Gastrocnemius medialis (tissue), 4 donors: Measurements from ENCODE around the gene APBA2. TPM values are rescaled to one million over a fixed set of nuclear protein-coding genes. Genes with fewer than 3 reads are reported as not detected.

ENCODE experiments used
- ATAC-seq, 2 donors: fragments of 150-250 bp; one replicate each; pipeline ENCODE4 v1.9.1; 2016
- DNase-seq, 2 donors: peaks; one replicate each; pipeline ENCODE4 v3.0.0-alpha.2; 2019
- H3K27ac ChIP-seq, 4 donors: fragments of 200-600 bp; sonication (generic); 1 replicate in 1 of 4; 2 replicates in 3 of 4; pipeline ENCODE4 v1.5.1; 2016 to 2018; ENCODE audit warnings: mild to moderate bottlenecking in 2 of 4, moderate library complexity in 1 of 4
- H3K27me3 ChIP-seq, 3 donors: fragments of 200-600 bp; sonication (generic) in 2 of 3; 1 replicate in 1 of 3; 2 replicates in 2 of 3; pipeline versions ENCODE4 v1.5.1 to v1.6.0; 2016 to 2019; ENCODE audit warnings: mild to moderate bottlenecking in 1 of 3, moderate library complexity in 1 of 3
- H3K36me3 ChIP-seq, 2 donors: fragments of 200-600 bp; sonication (generic) in 1 of 2; one replicate each; pipeline ENCODE4 v1.5.1; 2017 to 2018
- H3K4me1 ChIP-seq, 2 donors: fragments of 200-600 bp; sonication (generic) in 1 of 2; one replicate each; pipeline ENCODE4 v1.5.1; 2016 to 2017; ENCODE audit warnings: mild to moderate bottlenecking in 2 of 2
- H3K4me3 ChIP-seq, 4 donors: fragments of 200-600 bp; sonication (generic) in 3 of 4; 1 replicate in 1 of 4; 2 replicates in 3 of 4; pipeline ENCODE4 v1.5.1; 2016 to 2019; ENCODE audit warnings: mild to moderate bottlenecking in 2 of 4
- H3K9me3 ChIP-seq, 3 donors: fragments of 200-600 bp; sonication (generic) in 2 of 3; 1 replicate in 1 of 3; 2 replicates in 2 of 3; pipeline ENCODE4 v1.5.1; 2016 to 2019
- POLR2A ChIP-seq, 2 donors: fragments of 450-650 bp; IDR thresholded peaks; one replicate each; pipeline ENCODE4 v1.6.1; 2017; ENCODE audit warnings: antibody characterized with exemption in 2 of 2, mild to moderate bottlenecking in 2 of 2, moderate library complexity in 2 of 2
- in situ Hi-C, 4 donors: fragments of 200-750 bp; cut with MboI; loops; one replicate each; pipeline versions ENCODE4 v1.15.0 to v1.8.0; 2017; ENCODE audit warnings: low sequenced_read_pairs in 4 of 4
- intact Hi-C: fragments of 100-400 bp; cut with DNase I; formaldehyde crosslinking; loops from one replicate; pipeline ENCODE4 v1.15.1; 2023; ENCODE audit warnings: low total_unique reads
- total RNA-seq, 4 donors: library from RNA; depleted of rRNA; stranded (reverse); fragments of >200 nt; gene quantifications; one replicate each; pipeline versions ENCODE4 v1.1.0 to v1.2.3, GENCODE V29; 2016
- TF ChIP-seq, protein P1 (sequence below), 5 experiments: fragments of 450-650 bp in 3 of 5; fragments of 200-600 bp in 2 of 5; sonication (generic) in 2 of 5; IDR thresholded peaks in 4 of 5; conservative IDR thresholded peaks in 1 of 5; 1 replicate in 4 of 5; 2 replicates in 1 of 5; pipeline ENCODE4 v1.5.1; 2016 to 2019; ENCODE audit warnings: antibody characterized with exemption in 5 of 5, mild to moderate bottlenecking in 3 of 5, moderate library complexity in 3 of 5

APBA2 gene
- total RNA-seq, 4 donors from 2014 or later, result 0.19 to 0.31 TPM; not detected in 2

DNA sequence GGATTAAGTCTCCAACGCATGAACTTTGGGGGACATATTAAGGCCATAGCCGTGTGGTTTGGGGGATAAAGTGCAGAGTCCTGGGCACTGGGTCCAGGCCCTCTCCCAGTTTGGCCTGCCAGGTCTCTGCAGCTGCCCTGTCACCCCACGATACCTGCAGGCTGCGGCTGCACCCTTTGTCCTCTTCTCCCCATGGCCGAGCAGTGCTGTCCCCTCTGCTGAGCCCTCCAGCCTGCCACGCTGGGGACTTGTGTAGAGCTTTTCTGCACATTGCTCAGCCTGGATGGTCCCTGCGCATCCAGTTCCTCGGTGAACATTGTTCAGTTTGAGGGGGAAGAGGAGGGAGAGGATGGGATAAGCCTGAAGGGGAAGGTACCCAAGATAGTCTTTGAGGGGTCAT lies 167.2 kb downstream of the APBA2 start:
- H3K36me3 ChIP-seq, result no peaks in the 10 kb centered on the region
- no peak overlapping the region for H3K4me3 ChIP-seq
- no peaks in the 10 kb centered on the region for H3K27me3 ChIP-seq
- ATAC-seq (no peak), DNase-seq (no peak)
- in situ Hi-C loops (no loop called here), intact Hi-C loops (no loop called here)
- no peaks in the 10 kb centered on the region for H3K4me1 ChIP-seq
- TF ChIP-seq, protein P1, sequence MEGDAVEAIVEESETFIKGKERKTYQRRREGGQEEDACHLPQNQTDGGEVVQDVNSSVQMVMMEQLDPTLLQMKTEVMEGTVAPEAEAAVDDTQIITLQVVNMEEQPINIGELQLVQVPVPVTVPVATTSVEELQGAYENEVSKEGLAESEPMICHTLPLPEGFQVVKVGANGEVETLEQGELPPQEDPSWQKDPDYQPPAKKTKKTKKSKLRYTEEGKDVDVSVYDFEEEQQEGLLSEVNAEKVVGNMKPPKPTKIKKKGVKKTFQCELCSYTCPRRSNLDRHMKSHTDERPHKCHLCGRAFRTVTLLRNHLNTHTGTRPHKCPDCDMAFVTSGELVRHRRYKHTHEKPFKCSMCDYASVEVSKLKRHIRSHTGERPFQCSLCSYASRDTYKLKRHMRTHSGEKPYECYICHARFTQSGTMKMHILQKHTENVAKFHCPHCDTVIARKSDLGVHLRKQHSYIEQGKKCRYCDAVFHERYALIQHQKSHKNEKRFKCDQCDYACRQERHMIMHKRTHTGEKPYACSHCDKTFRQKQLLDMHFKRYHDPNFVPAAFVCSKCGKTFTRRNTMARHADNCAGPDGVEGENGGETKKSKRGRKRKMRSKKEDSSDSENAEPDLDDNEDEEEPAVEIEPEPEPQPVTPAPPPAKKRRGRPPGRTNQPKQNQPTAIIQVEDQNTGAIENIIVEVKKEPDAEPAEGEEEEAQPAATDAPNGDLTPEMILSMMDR (IDR thresholded peaks at IDR 0.05 in 4 of 5, conservative IDR thresholded peaks at IDR 0.05 in 1 of 5), result no peak
- TF ChIP-seq POLR2A (IDR thresholded peaks at IDR 0.05), result no peak
- H3K27ac ChIP-seq, result no peak overlapping the region
- no peaks in the 10 kb centered on the region for H3K9me3 ChIP-seq

- intact Hi-C loops (no loop called here), in situ Hi-C loops (no loop called here)
- ATAC-seq, result no peak
- Histone ChIP-seq H3K4me1 (no peaks in the 10 kb centered on the region), H3K9me3 (no peaks in the 10 kb centered on the region), H3K27me3 (no peaks in the 10 kb centered on the region), H3K27ac (no peak overlapping the region), H3K4me3 (no peak overlapping the region), H3K36me3 (no peaks in the 10 kb centered on the region)
- DNase-seq, result no peak
- TF ChIP-seq, protein P1 (IDR thresholded peaks at IDR 0.05 in 4 of 5, conservative IDR thresholded peaks at IDR 0.05 in 1 of 5), result no peak
- no peak for TF ChIP-seq POLR2A (IDR thresholded peaks at IDR 0.05)
Observed at GRCh38 chr15:29053661-29054131, 167.9 kb downstream of the APBA2 start.

DNA sequence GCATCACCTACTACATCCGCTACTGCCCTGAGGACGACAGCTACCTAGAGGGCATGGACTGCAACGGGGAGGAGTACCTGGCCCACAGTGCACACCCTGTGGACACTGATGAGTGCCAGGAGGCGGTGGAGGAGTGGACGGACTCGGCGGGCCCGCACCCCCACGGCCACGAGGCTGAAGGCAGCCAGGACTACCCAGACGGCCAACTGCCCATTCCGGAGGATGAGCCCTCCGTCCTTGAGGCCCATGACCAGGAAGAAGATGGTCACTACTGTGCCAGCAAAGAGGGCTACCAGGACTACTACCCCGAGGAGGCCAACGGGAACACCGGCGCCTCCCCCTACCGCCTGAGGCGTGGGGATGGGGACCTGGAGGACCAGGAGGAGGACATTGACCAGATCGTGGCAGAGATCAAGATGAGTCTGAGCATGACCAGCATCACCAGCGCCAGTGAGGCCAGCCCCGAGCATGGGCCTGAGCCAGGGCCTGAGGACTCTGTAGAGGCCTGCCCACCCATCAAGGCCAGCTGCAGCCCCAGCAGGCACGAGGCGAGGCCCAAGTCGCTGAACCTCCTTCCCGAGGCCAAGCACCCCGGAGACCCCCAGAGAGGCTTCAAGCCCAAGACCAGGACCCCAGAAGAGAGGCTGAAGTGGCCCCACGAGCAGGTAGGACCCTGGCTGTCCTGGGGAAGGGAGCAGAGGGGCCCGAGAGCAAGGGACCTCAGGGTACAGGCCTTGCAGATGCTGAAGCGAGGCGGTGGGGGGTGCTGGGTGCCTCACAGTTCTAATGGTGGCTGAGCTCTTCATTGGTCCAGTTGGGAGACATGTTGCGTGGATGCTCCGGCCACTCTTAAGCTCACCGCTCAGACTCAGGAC lies 168.6 kb downstream of the APBA2 start:
- DNase-seq (no peak), ATAC-seq (no peak)
- Histone ChIP-seq H3K9me3 (no peaks in the 10 kb centered on the region), H3K4me1 (no peaks in the 10 kb centered on the region), H3K27ac (no peak overlapping the region), H3K27me3 (no peaks in the 10 kb centered on the region), H3K36me3 (no peaks in the 10 kb centered on the region), H3K4me3 (no peak overlapping the region)
- intact Hi-C loops, result no loop called here
- TF ChIP-seq, protein P1 (IDR thresholded peaks at IDR 0.05 in 4 of 5, conservative IDR thresholded peaks at IDR 0.05 in 1 of 5), result no peak
- TF ChIP-seq POLR2A (IDR thresholded peaks at IDR 0.05), result no peak
- in situ Hi-C loops, result no loop called here

DNA sequence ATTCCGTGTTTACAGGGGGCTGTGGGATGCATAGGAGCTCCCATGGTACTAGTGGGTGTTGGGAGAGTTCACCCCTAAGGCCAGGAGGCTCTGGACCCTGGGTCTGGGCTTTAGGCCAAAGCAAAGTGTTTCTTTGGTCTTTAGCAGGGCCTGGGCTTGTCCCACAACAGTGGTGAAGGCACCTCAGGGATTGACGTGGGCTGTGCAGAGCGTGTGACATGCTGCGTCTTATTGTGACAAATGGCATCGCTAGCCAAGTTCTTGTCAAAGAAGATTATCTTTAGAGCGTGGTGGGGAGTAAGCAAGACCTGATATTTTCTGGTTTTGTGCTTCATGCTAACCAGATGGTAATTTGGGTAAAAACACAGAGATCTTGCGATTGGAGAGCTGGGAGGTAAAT lies 170.1 kb downstream of the APBA2 start:
- DNase-seq (no peak), ATAC-seq (no peak)
- Histone ChIP-seq H3K4me1 (no peaks in the 10 kb centered on the region), H3K9me3 (no peaks in the 10 kb centered on the region), H3K4me3 (no peak overlapping the region), H3K27me3 (no peaks in the 10 kb centered on the region), H3K27ac (no peak overlapping the region), H3K36me3 (no peaks in the 10 kb centered on the region)
- TF ChIP-seq, protein P1 (IDR thresholded peaks at IDR 0.05 in 4 of 5, conservative IDR thresholded peaks at IDR 0.05 in 1 of 5), result no peak
- no peak for TF ChIP-seq POLR2A (IDR thresholded peaks at IDR 0.05)
- in situ Hi-C loops (no loop called here), intact Hi-C loops (no loop called here)
